Measurements from ENCODE around the gene CPED1.
"Not testable (repeated sequence)": the region's sequence is repeated elsewhere in the genome, so short reads cannot be mapped to it uniquely, and the experiment has no call there.

Gene CPED1

DNA sequence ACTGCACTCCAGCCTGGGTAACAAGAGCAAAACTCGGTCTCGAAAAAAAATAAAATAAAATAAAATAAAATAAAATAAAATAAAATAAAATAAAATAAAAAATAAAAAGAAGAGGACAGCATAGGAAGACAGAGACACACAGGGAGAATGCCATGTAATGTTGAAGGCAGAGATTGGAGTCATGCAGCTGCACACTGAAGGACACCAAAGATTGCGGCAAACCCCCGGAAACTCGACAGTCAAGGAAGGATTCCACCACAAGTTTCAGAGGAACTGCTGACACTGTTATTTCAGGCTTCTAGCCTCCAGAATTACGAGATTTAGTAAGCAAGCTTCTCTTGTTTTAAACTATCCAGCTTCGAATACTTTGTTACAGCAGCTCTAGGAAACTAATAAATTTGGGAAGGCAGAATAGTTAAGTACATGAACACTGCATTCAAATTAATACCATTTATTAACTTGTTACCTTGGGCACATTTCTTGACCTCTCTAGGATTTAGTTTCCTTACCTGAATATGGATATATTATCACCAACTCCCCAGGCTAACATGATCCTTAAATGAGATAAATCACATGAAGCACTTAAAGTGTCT, 9.5 kb downstream of the CPED1 start:
- no peak for DNase-seq

DNA sequence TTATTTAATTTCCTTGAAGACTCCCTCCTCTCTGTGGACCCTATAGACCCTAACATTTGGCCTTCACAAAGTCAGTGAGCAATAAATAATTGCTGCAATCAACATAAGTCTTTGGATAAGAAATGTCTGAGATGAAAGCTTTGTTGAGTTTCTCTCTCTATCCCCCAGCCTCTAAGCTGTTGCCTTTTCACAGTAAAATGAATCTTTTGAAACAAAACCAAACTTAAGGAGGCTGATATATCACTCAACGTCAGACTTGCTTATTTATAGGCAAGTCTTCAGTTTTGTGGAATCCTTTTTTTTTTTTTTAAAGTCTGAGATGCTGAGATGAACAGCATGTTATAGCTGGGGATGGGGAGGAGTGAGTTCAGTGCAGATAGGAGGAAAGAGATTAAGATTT, 10.0 kb downstream of the CPED1 start:
- DNase-seq: no peak

DNA sequence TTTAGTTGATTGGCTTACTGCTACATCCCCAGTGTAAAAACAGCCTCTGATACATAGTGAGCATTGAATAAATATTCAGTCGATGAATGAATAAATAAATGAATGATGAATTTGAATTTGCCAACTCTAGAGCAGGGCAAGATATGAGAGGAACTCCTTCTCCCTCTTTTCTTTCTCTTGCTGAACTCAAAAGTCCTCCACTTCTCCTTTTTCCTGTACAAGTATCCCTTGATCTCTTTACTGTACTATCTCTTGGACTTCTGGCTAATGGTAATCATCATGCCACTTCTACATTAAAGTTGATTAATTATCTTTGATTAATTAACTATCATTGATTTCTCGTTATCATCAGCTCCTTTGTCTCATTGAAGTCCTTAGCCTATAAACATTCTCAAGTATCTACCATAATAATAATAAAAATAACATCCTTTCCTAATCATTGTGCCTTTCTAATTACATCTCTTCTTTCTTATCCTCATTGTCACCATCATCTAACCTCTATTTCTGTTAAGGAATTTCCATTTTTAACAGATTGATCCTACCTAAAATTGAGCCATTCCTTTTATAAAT, 10.6 kb downstream of the CPED1 start:
- no peak for DNase-seq

DNA sequence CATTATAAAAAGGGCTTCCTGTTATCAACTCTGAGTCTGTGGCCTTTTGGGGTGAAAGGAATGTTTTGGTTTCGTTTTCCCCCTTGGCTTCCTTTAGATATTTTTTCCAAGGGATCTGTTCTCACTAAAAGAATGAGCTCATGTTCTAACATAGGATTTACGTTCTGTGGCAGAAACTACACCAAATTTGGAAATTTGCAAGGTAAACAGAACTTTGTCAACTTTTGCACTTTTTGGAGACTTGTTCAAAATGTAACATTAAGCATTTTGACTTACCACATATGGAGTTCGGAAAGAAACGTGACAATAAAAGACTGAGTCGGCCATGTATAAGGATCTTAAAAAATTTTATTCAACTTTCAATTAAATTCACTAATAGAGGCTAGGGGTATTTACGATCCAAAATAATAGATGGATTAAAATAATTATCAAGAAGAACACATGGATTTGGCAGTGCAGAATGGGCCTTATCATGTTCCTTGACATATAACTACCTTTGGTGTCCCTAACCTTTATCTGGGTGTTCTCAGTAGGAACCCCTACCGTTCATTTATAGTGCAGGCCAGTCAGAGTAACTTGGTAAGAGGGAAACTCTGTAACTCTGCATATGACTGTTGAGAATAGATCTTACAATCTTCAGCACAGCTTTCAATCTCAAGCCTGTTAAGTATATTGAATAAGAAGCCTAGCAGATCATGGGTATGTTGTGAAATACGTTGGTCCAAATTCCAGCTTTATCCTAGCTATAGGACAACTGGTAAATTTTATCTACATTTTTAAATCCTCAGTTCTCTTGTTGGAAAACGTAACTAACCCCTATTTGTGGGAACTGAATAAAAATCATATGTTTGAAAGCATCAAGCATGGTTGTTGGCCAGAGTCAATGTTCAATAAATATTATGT, 11.8 kb downstream of the CPED1 start:
- DNase-seq: peak; percentile 61

DNA sequence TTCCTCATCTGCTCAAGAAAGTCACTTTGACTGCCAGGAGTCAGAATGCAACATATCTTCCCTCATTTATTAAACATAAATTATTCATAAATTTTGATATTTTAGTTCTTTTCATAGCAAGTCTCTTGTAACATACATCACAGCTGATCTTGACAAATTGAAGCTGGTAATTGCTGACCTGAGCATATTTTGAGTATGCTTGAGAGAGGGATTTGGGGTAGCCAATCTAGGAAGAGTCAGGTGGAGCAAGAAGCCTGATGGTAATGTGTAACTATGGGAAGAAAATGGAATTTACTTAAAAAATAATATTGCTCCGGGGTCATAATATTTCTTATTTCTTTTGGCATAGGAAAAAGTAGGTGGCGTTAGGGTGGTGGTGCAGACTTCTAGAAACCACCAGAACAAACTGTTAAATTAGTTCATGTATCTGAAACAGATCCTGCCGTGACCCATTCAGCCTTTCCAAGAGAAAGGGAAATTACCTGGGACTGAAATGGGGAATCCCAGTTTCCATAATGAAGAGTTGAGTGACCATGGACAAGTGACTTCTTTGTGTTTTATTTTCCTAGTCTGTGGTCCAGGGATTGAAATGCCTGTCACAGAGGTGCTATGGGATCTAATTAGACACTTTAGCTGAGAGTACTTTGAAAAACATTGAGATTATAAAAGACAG, 12.9 kb downstream of the CPED1 start:
- DNase-seq: no peak

DNA sequence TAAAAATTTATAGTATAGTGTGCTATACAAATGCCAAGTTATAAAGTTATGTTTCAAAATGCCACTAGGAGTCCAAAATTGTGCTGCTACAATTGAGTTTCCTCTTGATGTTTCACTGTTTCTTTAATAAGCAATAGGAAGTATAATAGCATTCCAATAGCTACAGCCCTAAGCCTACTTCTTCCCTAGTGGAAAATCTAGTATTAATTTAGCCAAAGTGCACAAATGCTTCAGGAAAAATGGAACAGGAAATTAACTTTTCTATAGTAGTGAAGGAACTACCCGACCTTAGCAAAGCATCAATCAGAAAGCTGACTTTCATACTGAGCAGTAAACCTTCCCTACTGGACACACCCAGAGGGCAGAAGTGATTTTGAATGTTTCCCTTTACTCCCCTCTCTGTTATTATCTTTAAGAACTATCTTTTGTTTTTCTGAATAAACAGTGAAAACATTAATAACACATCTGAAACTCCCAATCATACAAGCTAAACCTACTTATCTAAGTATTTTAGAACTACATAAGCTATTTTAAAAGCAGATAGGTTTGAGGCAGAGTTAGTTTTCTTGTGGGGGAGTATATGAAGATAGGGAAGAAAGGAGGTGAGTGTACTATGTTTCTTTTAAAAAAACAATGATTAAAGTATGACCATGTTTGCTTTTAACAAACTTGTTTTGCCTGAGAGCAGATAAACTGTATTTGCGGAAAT, 13.7 kb downstream of the CPED1 start:
- DNase-seq: no peak

DNA sequence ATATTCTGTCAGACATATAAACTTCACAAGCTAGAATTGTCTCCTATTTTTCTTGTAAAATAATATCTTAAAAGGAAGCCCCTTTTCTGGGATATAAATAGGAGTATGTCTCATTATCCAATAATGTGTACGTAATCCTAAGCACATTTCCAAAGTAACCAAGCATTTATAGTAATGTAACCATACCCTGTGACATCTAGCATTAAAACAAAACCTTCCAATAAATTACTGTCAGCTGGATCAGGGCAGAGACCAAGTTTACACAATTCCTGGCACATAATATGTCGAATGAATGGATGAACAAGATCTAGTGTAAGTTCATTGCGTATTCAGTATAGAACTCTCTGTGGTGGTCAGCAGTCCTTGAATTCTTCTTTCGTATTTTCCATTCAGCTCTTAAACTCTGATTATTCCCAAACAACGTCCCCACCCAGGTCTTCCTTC, 14.3 kb downstream of the CPED1 start:
- no peak for DNase-seq

DNA sequence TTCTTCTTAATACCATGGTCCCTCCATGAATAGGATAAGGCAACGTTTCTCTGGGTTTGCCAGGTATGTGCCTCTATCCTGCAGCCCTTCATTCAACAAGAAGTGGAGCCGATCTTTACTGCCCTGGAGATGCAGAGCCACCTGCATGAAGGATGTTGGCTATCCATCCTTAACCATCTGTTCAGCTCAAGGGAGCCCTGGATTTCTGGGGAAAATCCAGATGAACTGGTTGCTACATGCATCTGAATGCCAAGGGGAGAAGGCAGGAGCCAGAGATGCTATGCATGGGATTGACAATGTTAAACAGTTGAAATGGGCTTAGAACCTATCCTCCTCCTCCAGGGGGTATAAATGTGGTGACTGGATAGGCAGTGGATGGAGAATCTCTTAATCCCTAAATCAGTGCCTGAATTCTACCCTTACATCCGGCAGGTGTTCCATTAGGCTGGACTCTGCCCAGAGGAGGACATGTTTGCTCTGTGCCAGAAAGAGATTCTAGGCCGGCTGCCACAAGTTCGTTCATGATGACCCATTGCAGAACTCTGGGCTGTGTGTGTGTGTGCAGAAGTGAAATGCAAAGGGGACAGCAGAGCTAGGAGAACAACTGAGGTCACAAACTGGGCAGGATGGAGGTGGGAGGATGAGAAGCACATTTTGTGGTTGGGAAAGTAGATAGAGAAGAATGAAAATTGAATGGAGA, 15.6 kb downstream of the CPED1 start:
- DNase-seq: no peak

DNA sequence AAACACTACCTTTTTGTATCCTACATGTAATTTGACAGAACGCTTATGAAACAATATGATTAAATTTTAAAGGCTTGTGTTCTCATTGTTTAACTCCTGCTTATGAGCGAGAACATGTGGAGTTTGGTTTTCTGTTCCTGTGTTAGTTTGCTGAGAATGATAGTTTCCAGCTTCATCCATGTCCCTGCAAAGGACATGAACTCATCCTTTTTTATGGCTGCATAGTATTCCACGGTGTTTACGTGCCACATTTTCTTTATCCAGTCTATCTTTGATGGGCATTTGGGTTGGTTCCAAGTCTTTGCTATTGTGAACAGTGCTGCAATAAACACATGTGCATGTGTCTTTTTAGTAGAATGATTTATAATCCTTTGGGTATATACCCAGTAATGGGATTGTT, 16.5 kb downstream of the CPED1 start:
- DNase-seq: not testable (repeated sequence)

DNA sequence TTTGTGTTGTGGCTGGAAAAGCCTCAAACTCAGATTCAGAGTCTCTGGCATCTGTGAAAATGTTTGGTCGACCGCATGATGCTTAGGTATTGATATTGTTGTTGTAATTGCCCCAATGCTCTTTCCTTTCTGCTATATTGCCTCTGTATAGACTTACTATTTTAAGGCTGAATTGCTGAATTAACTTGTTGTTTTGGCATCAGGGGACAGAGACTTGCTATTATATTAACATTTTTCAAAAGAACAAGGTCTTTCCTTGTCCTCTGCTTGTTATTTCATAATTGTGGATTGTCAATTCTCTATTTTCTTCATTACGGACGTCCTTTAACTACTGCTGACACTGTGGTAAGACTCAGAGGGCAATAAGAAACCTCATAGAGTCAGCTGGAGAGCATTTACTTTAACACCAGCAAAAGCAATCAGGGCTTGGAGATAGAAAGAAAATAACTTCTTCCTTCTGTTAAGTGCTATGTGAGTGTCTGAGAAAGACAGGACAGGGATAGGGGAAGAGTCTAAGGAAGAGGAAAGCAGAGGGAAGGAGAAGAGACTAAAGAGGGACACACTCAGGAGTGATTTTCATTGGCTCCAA, 17.6 kb downstream of the CPED1 start:
- DNase-seq: no peak

DNA sequence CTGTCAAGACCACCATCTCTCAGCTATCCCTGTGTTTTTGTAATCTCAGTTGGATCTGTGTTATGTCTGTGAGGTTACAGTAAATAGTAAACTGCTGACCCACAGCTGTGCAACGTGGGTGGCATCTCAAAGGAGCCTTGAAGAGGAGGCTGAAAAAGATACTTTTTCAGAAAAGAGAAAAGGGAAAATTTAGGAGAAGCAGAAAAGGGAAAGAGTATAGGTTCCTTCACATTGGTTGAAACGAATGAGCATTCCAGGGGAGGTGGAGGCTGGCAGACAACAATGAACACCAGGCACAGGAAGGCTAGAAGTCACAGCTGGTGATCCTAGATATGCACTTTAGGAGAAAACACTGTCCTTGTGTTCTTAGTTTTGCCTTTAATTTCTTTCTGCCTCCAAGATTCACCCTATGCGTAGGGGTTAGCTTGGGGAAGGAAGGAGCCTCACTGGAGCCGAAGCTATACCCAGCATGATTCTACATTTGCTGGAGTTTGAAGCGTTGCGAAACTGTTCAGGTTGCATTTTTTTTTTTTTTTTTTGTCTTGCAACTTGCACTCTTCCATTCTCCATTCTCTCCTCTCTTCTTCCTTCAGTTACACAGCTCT, 18.3 kb downstream of the CPED1 start:
- peak; percentile 31 for DNase-seq

DNA sequence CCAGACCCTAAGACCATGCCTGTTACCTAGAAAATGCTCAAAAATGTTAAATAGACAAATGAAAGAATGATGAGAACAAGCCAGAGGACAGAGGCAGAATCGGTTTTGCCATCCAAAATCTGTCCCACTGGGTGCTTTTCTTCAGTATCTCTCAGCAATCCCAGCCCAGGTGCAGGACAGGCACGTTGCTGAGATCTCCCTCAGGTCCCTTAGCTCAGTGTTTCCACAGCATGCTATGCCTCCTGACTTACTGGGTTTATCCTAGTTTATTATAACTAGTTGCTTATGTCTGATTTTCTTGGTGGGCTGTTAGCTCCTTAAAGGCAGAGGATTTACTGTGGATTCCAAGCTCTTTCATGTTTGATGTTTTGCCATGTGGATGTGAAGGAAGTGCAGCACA, 20.3 kb downstream of the CPED1 start:
- no peak for DNase-seq

DNA sequence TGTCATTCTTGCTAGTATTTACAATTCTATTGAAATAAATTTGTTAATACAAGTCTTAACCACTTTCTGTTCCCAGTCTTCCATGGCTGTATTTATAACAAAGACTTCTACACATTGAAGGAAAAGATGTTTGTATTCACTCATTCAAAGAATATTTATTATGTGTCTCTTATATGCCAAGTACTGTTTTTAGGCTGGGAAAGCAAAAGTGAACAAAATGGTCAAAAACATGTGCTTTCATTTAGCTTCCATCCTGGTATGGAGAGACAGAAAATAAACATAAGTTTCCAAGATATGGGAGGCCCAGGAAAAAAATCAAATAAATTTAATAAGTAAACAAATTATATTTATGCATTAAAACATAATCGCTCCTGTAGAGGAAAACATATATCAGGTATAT, 22.9 kb downstream of the CPED1 start:
- DNase-seq: no peak

DNA sequence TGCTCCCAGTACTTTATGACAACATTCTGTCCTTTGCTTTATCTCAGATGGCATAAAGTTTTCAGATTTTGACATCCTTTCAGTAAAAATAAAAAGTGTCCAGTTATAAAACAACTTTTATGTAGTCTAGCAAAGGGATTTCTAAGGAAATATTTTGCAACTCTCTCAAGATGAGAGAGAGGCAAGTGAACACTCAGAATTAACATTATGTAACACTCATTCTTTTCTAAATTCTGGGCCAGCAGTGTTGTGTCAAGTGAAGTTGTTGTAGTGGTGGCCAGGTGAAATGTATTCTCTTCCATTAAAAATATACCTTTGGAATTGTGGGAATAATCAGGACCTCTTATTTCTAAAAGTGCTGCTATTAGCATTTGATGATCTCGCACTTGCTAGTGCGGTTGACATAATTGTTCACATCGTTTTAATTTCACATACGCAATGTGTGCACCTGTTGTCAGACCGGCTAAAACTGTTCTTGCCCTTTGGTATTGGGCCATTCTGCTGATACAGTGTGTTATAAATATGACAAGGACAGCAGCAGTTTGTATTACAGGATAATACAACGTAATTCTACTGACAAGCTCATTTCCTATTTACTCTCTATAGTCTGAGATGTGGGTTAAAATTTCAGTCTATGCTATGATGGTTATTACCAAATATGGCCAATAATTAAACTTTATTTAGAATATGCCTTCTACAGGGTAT, 23.8 kb downstream of the CPED1 start:
- no peak for DNase-seq

DNA sequence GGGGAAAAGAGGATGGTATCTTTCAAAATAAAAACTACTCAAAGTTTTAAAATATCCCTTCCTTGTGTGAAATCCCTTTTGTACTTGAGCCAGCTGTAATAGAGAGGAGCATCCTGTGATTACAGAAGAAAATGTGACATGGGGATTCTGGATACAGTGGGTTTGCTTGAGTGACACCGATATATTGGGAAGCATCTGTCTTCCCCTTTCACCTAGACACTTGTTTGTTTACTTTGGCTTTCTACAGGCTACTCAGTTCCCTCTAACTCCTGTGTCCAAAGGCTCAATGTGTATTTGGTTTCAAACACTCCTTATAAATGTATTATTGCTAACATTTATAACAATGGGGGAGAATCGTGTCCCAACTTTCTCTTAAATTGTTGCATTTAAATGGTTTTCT, 24.4 kb downstream of the CPED1 start:
- no peak for DNase-seq

DNA sequence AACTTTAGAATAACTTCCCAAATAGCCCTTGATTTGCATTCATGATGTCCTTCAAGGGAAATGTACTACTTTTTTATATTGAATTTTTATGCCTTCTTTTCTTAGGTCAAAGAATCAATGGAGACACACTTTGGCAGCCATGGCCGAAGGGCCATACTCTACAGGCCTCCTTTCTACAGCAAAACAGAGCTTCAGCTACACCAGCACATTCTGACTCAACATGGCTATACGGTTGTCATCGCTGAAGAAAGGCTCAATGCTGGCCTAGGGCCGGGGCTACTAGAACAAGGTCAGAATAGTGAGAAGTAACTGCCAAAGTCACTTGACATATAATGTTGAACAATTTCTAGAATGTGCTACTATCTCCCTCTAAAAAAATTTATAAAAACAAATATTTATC, 27.0 kb downstream of the CPED1 start:
- no peak for DNase-seq

DNA sequence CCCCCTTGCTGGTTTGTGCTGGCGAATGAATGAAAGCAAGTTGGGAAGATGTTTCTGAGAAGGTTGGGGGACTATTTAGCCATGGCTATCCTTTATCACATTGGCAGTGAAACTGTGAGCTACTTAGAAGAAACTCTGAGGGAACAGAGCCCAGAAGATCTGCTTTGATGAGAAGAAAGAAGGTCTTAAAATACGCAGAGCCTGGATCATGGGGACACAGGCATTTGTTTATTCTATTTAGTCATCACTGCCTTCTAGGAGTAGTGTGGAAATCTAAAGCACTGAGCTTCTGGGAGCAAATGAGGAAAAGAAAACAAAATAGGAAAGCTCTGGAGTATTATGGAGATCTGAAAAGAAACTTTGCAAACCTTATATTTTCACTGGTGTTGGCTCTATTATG, 28.5 kb downstream of the CPED1 start:
- DNase-seq: no peak

DNA sequence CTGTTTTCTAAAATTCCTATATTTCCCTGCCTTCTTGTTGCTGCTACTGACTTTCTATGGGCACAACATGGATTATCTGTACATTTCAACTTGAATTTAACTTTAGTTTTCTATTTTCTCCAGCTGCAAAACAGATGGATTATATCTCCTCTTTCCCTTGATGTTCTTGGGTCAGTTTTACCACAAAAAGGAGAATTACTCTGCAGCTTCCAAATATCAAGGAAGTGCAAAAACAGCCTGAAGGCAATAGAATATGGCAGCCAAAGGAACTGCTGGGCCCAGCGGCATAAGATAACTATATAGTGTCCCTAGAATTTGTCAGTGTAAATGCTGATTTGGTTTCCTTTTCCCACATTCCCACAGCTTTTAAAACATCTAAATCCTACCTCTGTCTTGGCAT, 29.1 kb downstream of the CPED1 start:
- DNase-seq: no peak

DNA sequence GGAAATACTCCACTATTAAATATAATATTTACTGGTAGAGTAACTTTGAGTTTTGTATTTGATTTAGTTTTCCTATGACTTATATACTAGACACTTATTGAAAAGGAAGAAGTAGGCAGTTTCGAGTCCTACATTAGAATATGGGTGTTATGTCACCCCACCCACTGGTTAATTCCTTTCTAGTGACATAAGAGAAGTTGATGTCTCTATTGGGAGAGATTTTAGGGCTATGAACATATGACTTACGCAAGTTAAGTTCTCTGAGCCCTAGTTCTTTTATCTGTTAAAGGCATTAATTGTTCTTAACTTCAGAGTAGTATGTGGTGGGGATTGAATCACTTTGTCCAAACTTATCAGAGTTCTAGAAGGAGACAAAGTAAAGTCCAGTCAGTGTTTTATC, 30.5 kb downstream of the CPED1 start:
- DNase-seq: no peak

DNA sequence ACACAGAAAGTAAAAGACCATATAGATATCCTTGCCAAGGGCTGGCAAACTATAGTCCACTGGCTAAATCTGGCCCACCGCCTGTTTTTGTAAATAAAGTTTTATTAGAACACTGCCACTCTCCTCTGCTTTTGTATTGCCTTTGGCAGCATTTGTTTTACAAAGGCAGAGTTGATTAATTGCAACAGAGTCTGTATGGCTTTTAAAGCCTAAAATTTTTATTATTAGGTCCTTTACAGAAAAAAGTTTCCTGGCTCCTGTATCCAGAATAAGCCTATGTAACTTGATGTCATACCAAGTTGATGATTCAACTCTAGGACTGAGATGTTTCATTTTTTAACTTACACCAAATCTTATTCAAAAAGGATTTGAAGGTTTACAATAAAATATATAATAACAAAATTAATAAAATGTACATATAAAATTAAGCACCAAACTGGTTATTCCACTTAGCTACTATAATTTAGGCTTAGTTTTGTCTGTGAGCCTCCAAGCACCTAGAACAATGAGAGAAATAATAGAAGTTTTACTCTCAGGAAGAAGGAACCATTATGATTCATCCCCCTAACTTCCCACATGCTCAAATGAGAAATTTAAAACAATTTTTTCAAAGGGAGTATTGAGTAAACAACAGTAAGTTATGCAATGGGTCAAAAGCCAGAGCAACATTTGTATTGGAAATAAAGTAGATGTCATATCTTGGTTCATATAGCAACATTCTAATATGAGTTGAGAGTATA, 31.9 kb downstream of the CPED1 start:
- DNase-seq: peak; percentile 22

All from hematopoietic multipotent progenitor cell treated with erythropoietin and hydrocortisone succinate and interleukin-3 and kit ligand, for 4 days (in vitro differentiated cells).